BE2C (cell line): ENCODE results near the gene ATP7B.

Experiments
- DNase-seq: peaks from one replicate; pipeline ENCODE4 v3.0.0-alpha.2; 2020
- H3K27me3 ChIP-seq: fragments of 250-450 bp; sonication (Bioruptor Pico); 2 replicates; pipeline ENCODE4 v1.5.1; 2020; ENCODE audit warnings: mild to moderate bottlenecking
- H3K36me3 ChIP-seq: fragments of 250-450 bp; sonication (Bioruptor Pico); 2 replicates; pipeline ENCODE4 v1.5.1; 2020; ENCODE audit warnings: mild to moderate bottlenecking
- H3K4me1 ChIP-seq: fragments of 250-450 bp; sonication (Bioruptor Pico); 2 replicates; pipeline ENCODE4 v1.5.1; 2020
- H3K4me3 ChIP-seq: 2 replicates; pipeline ENCODE4 v1.5.1; 2011; ENCODE audit warnings: low read depth, low read length
- H3K9me3 ChIP-seq: fragments of 250-450 bp; sonication (Bioruptor Pico); 2 replicates; pipeline ENCODE4 v1.5.1; 2020
- CTCF ChIP-seq: IDR thresholded peaks from 2 replicates; pipeline ENCODE4 v1.5.1; 2012; ENCODE audit warnings: mild to moderate bottlenecking, low read depth, low read length

Gene ATP7B

GRCh38 chr13:51976890-51977289 is 34.4 kb downstream of the ATP7B start:
- Histone ChIP-seq H3K4me3 (no peak overlapping the region), H3K9me3 (no peaks in the 10 kb centered on the region), H3K4me1 (no peaks in the 10 kb centered on the region), H3K27me3 (no peaks in the 10 kb centered on the region), H3K36me3 (no peaks in the 10 kb centered on the region)
- TF ChIP-seq CTCF, result no peak
- no peak for DNase-seq

- no peak for TF ChIP-seq CTCF
- DNase-seq, result no peak
- Histone ChIP-seq H3K9me3 (no peaks in the 10 kb centered on the region), H3K36me3 (no peaks in the 10 kb centered on the region), H3K4me1 (no peaks in the 10 kb centered on the region), H3K27me3 (no peaks in the 10 kb centered on the region), H3K4me3 (no peak overlapping the region)
Observed at GRCh38 chr13:51976423-51976822, 34.8 kb downstream of the ATP7B start.

GRCh38 chr13:51974482-51974881 is 36.8 kb downstream of the ATP7B start:
- Histone ChIP-seq H3K27me3 (no peaks in the 10 kb centered on the region), H3K4me3 (no peak overlapping the region), H3K36me3 (no peaks in the 10 kb centered on the region), H3K4me1 (no peaks in the 10 kb centered on the region), H3K9me3 (no peaks in the 10 kb centered on the region)
- no peak for DNase-seq
- TF ChIP-seq CTCF, result no peak

- DNase-seq, result no peak
- Histone ChIP-seq H3K36me3 (no peaks in the 10 kb centered on the region), H3K27me3 (no peaks in the 10 kb centered on the region)
Observed at GRCh38 chr13:51971520-51972426, 39.5 kb downstream of the ATP7B start.

GRCh38 chr13:51970349-51970748 is 40.9 kb downstream of the ATP7B start:
- H3K4me3 ChIP-seq, result no peak overlapping the region
- no peak for TF ChIP-seq CTCF
- no peak for DNase-seq
- no peaks in the 10 kb centered on the region for H3K36me3 ChIP-seq
- no peaks in the 10 kb centered on the region for H3K27me3 ChIP-seq
- no peaks in the 10 kb centered on the region for H3K9me3 ChIP-seq
- no peaks in the 10 kb centered on the region for H3K4me1 ChIP-seq

More at GRCh38 chr13:51971520-51972426, 39.5 kb downstream of the ATP7B start:
- TF ChIP-seq CTCF, result no peak
- Histone ChIP-seq H3K9me3 (no peaks in the 10 kb centered on the region), H3K4me1 (no peaks in the 10 kb centered on the region), H3K4me3 (no peak overlapping the region)
